Smooth muscle cell of the brain vasculature (primary cell): Measurements from ENCODE around the gene NCAPH2.
A peak's percentile ranks its signal among the peaks of the same experiment; 100 is the strongest.

ENCODE experiments used
- DNase-seq: peaks from one replicate; pipeline ENCODE4 v3.0.0-alpha.2; 2012; ENCODE audit warnings: low read depth, low spot score

Gene NCAPH2

GRCh38 chr22:50507991-50508884 lies at the start of gene NCAPH2:
Gene NCAPH2 (plus strand): TSS chr22:50508224. CDS start chr22:50508338, 114 bp downstream.
- DNase-seq: peak; percentile 94

GRCh38 chr22:50459016-50459415 lies 49.0 kb upstream of the NCAPH2 start:
- DNase-seq: no peak

- DNase-seq: no peak
Observed at GRCh38 chr22:50459496-50460140, 48.4 kb upstream of the NCAPH2 start.

GRCh38 chr22:50460938-50461337 lies 47.1 kb upstream of the NCAPH2 start:
- DNase-seq: no peak

GRCh38 chr22:50461536-50461935 lies 46.5 kb upstream of the NCAPH2 start:
- DNase-seq: no peak

GRCh38 chr22:50461979-50462540 lies 46.0 kb upstream of the NCAPH2 start:
- no peak for DNase-seq

- DNase-seq: no peak
Observed at GRCh38 chr22:50463188-50463900, 44.7 kb upstream of the NCAPH2 start.

- DNase-seq: no peak
Observed at GRCh38 chr22:50464451-50464850, 43.6 kb upstream of the NCAPH2 start.

- DNase-seq: no peak
Observed at GRCh38 chr22:50465066-50465930, 42.7 kb upstream of the NCAPH2 start.

- no peak for DNase-seq
Observed at GRCh38 chr22:50467341-50467740, 40.7 kb upstream of the NCAPH2 start.

GRCh38 chr22:50467773-50468440 lies 40.1 kb upstream of the NCAPH2 start:
- DNase-seq: no peak

GRCh38 chr22:50468626-50469025 lies 39.4 kb upstream of the NCAPH2 start:
- DNase-seq: no peak

GRCh38 chr22:50469377-50470305 lies 38.4 kb upstream of the NCAPH2 start:
- DNase-seq: no peak

GRCh38 chr22:50470491-50470890 lies 37.5 kb upstream of the NCAPH2 start:
- DNase-seq: no peak

GRCh38 chr22:50471197-50471847 lies 36.7 kb upstream of the NCAPH2 start:
- no peak for DNase-seq

GRCh38 chr22:50471962-50472361 lies 36.1 kb upstream of the NCAPH2 start:
- DNase-seq: no peak

GRCh38 chr22:50473088-50473487 lies 34.9 kb upstream of the NCAPH2 start:
- no peak for DNase-seq

- DNase-seq: no peak
Observed at GRCh38 chr22:50473855-50474671, 34.0 kb upstream of the NCAPH2 start.
